Spinal cord (tissue), 10 donors: Measurements from ENCODE around the gene ARHGAP21. TPM values are rescaled to one million over a fixed set of nuclear protein-coding genes. Genes with fewer than 3 reads are reported as not detected.
A peak's percentile ranks its signal among the peaks of the same experiment; 100 is the strongest.
"Not testable (repeated sequence)": the region's sequence is repeated elsewhere in the genome, so short reads cannot be mapped to it uniquely, and the experiment has no call there.

ENCODE experiments used
- DNase-seq, 6 donors: peaks; one replicate each; pipeline versions ENCODE4 v3.0.0 to v3.0.0-alpha.2; 2013 to 2015; ENCODE audit warnings: low spot score in 6 of 6, low read depth in 4 of 6
- H3K27ac ChIP-seq: one replicate; pipeline ENCODE4 v1.5.1; 2013; ENCODE audit warnings: low read depth, low read length, control low read depth
- H3K27me3 ChIP-seq: one replicate; pipeline ENCODE4 v1.6.1; 2013; ENCODE audit warnings: low read length; ENCODE audit not compliant: control insufficient read depth, insufficient read depth
- H3K36me3 ChIP-seq: one replicate; pipeline ENCODE4 v1.6.1; 2013; ENCODE audit warnings: low read length; ENCODE audit not compliant: control insufficient read depth, insufficient read depth
- H3K4me1 ChIP-seq: one replicate; pipeline ENCODE4 v1.6.1; 2013; ENCODE audit warnings: low read length; ENCODE audit not compliant: control insufficient read depth, insufficient read depth
- H3K4me3 ChIP-seq: one replicate; pipeline ENCODE4 v1.5.1; 2013; ENCODE audit warnings: low read depth, low read length, control low read depth
- H3K9me3 ChIP-seq: one replicate; pipeline ENCODE4 v1.6.1; 2013; ENCODE audit warnings: low read length; ENCODE audit not compliant: control insufficient read depth, insufficient read depth
- WGBS: methylation state at CpG from one replicate; pipeline ENCODE4 v1.1.5; 2013; ENCODE audit warnings: missing lambda C conversion rate; ENCODE audit not compliant: insufficient coverage; 5-methylcytosine and 5-hydroxymethylcytosine counted together
- long read RNA-seq, 4 donors: transcript quantifications; one replicate each; lab custom pipeline, GENCODE V29; 2026
- polyA plus RNA-seq, 2 donors: library from polyadenylated mRNA; unstranded; fragments of 120-200 nt; gene quantifications; one replicate each; pipeline ENCODE4 v1.2.1, GENCODE V29; 2013; ENCODE audit not compliant: insufficient read length in 2 of 2
- total RNA-seq, 2 donors: library from RNA; depleted of rRNA in 1 of 2; stranded (reverse); fragments of 120-200 nt in 1 of 2; fragments of >200 nt in 1 of 2; gene quantifications; one replicate each; pipeline versions ENCODE4 v1.2.3 to v1.2.4, GENCODE V29; 2013 to 2014
- donor health status: healthy.

The ARHGAP21 gene
- 100 to 1,000 TPM; 159 to 161 TPM for total RNA-seq
- 100 to 1,000 TPM; 134 to 135 TPM for polyA plus RNA-seq
- long read RNA-seq, donor 1, full-length matches to known transcripts: 7 of 13 reads
- long read RNA-seq, donor 1, partial matches to known transcripts: 6 of 13 reads
- long read RNA-seq, donor 1, other reads (novel, unspliced or antisense): 0 of 13 reads
- long read RNA-seq, donor 2, partial matches to known transcripts: 0 of 2 reads
- long read RNA-seq, donor 2, other reads (novel, unspliced or antisense): 0 of 2 reads
- long read RNA-seq, donor 3, partial matches to known transcripts: 25 of 30 reads
- long read RNA-seq, donor 3, other reads (novel, unspliced or antisense): 0 of 30 reads
- long read RNA-seq, donor 4, partial matches to known transcripts: 7 of 8 reads
- long read RNA-seq, donor 4, other reads (novel, unspliced or antisense): 0 of 8 reads

DNA sequence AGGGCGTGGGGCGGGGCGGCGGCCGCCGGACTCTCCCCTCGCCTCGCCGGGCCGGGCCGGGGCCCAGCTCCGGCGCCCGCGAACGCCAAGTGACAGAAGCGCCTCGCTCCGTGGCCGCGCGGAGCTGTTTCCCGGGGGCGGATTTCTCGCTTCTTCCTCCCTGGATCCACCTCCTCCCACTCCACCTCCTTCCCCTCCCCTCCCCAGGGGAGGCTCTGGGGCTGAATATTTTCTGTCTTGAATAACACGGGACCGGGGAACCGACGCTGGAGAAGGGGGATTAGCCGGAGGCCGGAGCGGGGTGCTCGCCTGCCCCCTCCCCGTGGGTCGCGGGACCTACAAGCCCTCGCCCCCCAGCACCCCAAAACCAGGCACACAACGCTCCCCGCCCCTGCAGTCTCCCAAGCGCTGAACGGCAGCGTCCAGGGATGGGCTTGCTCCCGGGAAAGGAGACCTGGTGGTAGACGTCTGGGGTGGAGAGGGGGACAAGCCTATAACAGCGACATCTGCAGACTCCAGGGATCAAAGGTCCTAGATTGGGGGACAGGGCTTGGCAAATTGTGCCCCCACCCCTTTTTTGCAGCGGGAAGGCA lies at the start of gene ARHGAP21:
ARHGAP21 (minus strand) TSS at position 100 of the 593 bp plus-strand sequence. CDS start 1,988 bp downstream, outside the sequence.
- Histone ChIP-seq H3K27ac (peak within 1 kb of the TSS; percentile 99), H3K4me3 (peak within 1 kb of the TSS; percentile 88), H3K36me3 (peaks cover 6% of the 10 kb centered on the region), H3K9me3 (no peaks in the 10 kb centered on the region), H3K27me3 (no peaks in the 10 kb centered on the region), H3K4me1 (peaks cover 9% of the 10 kb centered on the region)
- under 1% methylated on average over 25 of the region's 46 CpGs for WGBS
- DNase-seq: peak in 4 of 6 donors; percentile 51 to 94 (median 80)

DNA sequence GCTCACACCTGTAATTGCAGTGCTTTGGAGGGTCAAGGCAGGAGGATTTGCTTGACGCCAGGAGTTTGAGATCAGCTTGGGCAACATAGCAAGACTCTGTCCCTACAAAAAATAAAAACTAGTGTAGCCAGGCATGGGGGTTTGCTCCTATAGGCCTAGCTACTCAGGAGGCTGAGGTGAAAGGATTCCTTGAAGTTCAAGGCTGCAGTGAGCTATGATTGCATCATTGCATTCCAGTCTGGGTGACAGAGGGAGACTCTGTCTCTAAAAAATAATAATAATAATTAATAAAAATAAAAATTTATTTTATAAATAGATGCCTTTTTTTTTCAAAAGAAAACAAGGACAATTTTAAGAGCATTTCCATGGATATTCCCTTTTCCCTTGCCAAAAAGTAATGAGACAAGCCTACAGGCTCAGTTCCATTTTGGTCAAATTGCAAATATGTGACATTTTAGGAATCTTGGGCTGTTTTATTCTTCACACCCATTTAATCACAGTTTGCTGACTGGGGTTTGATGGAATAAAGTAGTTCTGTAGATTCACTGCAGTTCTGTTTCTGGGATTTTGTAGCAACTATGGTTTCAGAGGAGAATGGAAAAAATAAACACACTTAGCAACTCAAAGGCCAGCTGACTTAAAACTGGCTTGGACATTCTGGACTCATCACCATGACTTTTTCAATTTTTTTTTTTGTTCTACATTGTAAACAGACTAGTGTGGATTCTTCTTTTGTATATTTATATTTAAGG lies 48.4 kb upstream of the ARHGAP21 start:
- no peaks in the 10 kb centered on the region for H3K36me3 ChIP-seq
- no peak overlapping the region for H3K4me3 ChIP-seq
- no CpG with 5 or more reads among the region's 1 CpG for WGBS
- no peak for DNase-seq
- no peaks in the 10 kb centered on the region for H3K9me3 ChIP-seq
- no peak overlapping the region for H3K27ac ChIP-seq
- peaks cover 2% of the 10 kb centered on the region for H3K4me1 ChIP-seq
- H3K27me3 ChIP-seq: no peaks in the 10 kb centered on the region

DNA sequence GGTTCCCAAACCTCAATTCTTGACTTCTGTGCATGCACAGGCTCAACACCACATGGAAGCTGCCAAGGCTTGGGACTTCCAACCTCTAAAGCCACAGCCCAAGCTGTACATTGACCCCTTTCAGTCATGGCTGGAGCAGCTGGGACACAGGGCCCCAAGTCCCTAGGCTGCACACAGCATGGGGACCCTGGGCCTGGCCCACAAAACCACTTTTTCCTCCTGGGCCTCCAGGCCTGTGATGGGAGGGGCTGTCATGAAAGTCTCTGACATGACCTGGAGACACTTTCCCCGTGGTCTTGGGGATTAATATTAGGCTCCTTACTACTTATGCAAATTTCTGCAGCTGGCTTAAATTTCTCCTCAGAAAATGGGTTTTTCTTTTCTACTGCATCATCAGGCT lies 41.3 kb upstream of the ARHGAP21 start:
- not testable (repeated sequence) for H3K27me3 ChIP-seq, H3K4me3 ChIP-seq, DNase-seq, H3K27ac ChIP-seq, H3K4me1 ChIP-seq, H3K9me3 ChIP-seq, H3K36me3 ChIP-seq
- WGBS: no CpG with 5 or more reads among the region's 1 CpG

DNA sequence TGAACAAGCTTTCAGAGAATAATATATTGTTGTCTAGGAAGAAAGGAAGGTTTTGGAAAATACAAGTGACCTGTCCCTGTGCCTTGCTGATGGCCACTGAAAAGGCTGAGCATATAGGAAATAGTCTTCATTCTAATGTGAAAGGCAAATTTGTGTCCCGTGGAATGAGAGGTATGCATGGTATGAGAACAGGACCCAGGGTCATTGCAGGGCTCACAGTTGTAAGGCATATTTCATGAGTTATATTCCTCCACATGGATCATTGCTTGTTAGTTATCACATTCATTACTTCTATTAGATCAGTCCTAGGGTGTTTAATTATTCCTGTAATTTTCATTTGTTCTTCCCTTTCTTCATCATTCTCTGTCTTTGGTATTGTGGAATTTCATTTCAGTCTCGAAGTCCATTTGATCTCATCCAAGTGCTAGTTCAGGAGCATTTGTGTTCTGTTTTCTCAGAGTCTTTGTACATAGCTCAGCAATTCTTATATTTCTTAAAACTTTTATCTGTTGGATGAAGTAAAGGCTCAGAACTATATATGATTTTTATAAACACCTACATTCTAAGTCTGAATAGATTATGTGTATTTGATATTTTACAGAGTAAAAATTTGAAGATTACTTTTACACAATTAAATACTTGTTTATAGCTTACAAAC lies 39.4 kb upstream of the ARHGAP21 start:
- no peaks in the 10 kb centered on the region for H3K4me1 ChIP-seq
- no peaks in the 10 kb centered on the region for H3K27me3 ChIP-seq
- no peak overlapping the region for H3K27ac ChIP-seq
- H3K4me3 ChIP-seq: no peak overlapping the region
- no peak for DNase-seq
- H3K36me3 ChIP-seq: no peaks in the 10 kb centered on the region
- peaks cover 4% of the 10 kb centered on the region for H3K9me3 ChIP-seq
- WGBS: no CpG with 5 or more reads among the region's 2 CpGs

DNA sequence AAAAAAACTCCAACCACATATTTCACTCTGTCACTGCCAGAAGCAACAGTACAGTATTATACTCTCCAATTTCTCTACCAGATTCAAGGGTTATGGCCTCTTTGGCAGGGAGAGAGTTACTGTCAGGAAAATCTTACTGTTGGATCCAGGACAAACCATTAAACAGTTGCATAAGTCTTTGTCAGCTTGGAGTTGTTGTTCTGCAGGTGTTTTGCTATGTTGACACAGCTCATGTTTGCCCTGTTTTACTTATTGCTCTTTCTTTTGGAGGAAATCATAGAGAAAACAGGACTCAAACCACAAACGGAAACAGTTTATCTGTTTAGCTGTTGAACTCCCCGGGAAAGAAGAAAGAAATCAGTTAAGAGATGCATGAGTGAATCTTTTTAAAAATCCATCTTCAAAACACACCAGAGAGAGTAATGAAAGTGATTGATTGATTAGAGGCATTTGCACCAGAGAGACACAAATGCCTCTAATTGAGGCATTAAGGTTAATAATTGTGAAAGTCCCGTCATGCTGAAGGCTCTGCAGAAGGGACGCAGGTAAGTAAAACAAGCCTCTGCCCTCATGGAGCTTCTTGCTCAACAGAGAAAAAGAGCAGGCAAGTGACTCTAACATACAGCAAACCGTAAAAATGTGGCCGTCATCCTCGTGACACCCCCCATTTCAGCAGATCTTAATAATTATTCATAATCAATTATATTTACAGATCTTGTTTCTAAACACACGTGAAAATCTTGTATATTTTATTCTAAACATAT lies 38.7 kb upstream of the ARHGAP21 start:
- Histone ChIP-seq H3K4me1 (no peaks in the 10 kb centered on the region), H3K9me3 (peaks cover 4% of the 10 kb centered on the region), H3K4me3 (no peak overlapping the region), H3K36me3 (no peaks in the 10 kb centered on the region), H3K27me3 (no peaks in the 10 kb centered on the region), H3K27ac (peak overlapping the region; percentile 52)
- WGBS: no CpG with 5 or more reads among the region's 8 CpGs
- DNase-seq: peak in 1 of 6 donors; percentile 33

DNA sequence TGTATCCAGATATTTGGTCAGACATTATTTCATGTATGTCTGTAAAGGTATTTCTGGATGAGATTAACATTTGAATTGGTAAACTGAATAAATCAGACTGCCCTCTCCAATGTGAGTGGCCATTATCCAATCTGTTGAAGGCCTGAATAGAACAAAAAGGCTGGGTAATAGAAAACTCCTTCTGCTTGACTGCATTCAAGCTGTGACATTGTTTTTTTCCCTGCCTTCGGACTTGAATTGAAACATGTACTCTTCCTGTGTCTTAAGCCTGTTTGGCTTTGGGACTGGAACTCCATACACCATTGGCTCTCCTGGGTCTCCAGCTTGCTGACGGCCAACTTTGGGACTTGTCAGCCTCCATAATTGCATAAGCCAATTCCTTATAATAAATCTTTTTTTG lies 36.0 kb upstream of the ARHGAP21 start:
- Histone ChIP-seq H3K4me1 (no peaks in the 10 kb centered on the region), H3K4me3 (no peak overlapping the region), H3K9me3 (peaks cover under 1% of the 10 kb centered on the region), H3K27ac (no peak overlapping the region), H3K36me3 (no peaks in the 10 kb centered on the region), H3K27me3 (no peaks in the 10 kb centered on the region)
- peak in 2 of 6 donors; percentile 17 to 34 for DNase-seq
- 58% methylated on average over 2 of the region's 2 CpGs for WGBS

DNA sequence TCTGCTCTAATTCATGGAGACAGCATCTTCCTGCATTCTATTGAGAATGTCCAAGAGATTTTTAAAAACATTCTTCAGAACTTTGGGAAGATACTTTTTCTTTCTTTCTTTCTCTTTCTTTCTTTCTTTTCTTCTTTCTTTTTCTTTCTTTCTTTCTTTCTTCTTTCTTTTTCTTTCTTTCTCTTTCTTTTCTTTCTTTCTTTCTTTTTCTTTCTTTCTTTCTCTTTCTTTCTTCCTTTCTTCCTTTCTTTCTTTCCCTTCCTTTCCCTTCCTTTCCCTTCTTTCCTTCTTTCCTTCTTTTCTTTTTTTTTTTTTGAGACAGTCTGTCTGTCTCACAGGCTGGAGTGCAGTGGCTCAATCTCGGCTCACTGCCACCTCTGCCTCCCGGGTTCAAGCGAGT lies 34.6 kb upstream of the ARHGAP21 start:
- H3K27me3 ChIP-seq, H3K27ac ChIP-seq, H3K9me3 ChIP-seq, H3K4me3 ChIP-seq, H3K36me3 ChIP-seq, DNase-seq, H3K4me1 ChIP-seq: not testable (repeated sequence)
- no CpG with 5 or more reads among the region's 3 CpGs for WGBS

DNA sequence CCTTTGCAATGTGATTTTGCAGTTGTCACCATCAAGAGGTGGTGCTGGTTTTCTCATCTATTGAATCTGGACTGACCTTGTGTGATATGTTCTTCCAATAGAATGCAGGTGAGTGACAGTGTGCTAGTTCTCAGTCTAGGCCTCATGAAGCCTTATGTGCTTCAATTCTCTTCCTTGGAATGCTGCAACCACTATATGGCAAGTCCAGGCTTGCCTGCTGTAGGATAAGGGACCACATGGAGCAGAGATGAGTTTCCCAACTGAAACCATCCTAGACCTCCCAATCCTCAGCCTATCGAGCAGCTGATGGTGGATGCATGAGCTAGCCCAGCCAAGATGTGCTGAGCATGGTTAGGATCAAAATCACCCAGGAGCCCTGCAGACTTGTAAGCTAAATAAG lies 32.6 kb upstream of the ARHGAP21 start:
- WGBS: 100% methylated on average over 1 of the region's 1 CpG
- Histone ChIP-seq H3K4me1 (no peaks in the 10 kb centered on the region), H3K4me3 (no peak overlapping the region), H3K36me3 (no peaks in the 10 kb centered on the region), H3K27ac (no peak overlapping the region), H3K27me3 (no peaks in the 10 kb centered on the region), H3K9me3 (no peaks in the 10 kb centered on the region)
- no peak for DNase-seq

DNA sequence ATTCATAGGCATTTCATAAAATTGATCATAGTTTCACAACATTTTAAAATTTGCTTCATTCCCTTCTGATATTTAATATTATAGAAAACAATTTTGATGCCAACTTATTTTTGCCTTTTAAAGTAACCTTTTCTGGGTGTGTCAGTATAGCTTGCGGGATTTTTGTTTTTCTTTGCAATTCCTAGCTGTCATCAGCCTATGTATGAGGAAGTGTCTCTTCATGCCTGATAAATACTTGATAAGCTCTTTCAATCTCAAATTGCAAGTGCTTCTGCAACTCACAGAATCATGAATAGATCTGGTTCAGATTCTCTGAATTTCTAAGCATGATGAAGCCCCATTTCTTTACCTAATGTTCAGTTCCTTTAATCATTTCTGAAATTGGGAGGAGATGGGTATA lies 28.0 kb upstream of the ARHGAP21 start:
- no peak overlapping the region for H3K4me3 ChIP-seq
- no peaks in the 10 kb centered on the region for H3K9me3 ChIP-seq
- no peaks in the 10 kb centered on the region for H3K4me1 ChIP-seq
- no peak overlapping the region for H3K27ac ChIP-seq
- WGBS: no CpG with 5 or more reads among the region's 1 CpG
- no peaks in the 10 kb centered on the region for H3K36me3 ChIP-seq
- DNase-seq: no peak
- H3K27me3 ChIP-seq: no peaks in the 10 kb centered on the region
